Inferior parietal cortex (tissue), 1 donor: Measurements from ENCODE around the gene PACS1.

Source experiments
- DNase-seq: peaks from one replicate; pipeline ENCODE4 v3.0.0-alpha.2; 2016; ENCODE audit errors: extremely low spot score

The PACS1 gene

GRCh38 chr11:66288671-66289547, 218.8 kb downstream of the PACS1 start, which contains the start of gene YIF1A:
Gene YIF1A (minus strand): TSS chr11:66289143. CDS start chr11:66288985, 158 bp downstream.
- peak; percentile 99 for DNase-seq

- no peak for DNase-seq
These were observed 219.7 kb downstream of the PACS1 start for GRCh38 chr11:66289548-66290329.

GRCh38 chr11:66290330-66290621, 220.2 kb downstream of the PACS1 start:
- no peak for DNase-seq

- no peak for DNase-seq
These were observed 221.2 kb downstream of the PACS1 start for GRCh38 chr11:66291303-66291705.

- no peak for DNase-seq
These were observed 221.9 kb downstream of the PACS1 start, which contains the start of gene TMEM151A for GRCh38 chr11:66291706-66292542. Gene TMEM151A (plus strand): TSS chr11:66291894. CDS start chr11:66292014, 120 bp downstream.

- no peak for DNase-seq
These were observed 222.7 kb downstream of the PACS1 start for GRCh38 chr11:66292543-66293332.

GRCh38 chr11:66293352-66293751, 223.3 kb downstream of the PACS1 start:
- no peak for DNase-seq

GRCh38 chr11:66293777-66294625, 223.9 kb downstream of the PACS1 start:
- DNase-seq: no peak
